SU-DHL-6 (cell line): ENCODE data around the gene ADGRG7.

ENCODE experiments used
- H2AFZ ChIP-seq: fragments of 200-600 bp; sonication (generic); 2 replicates; pipeline ENCODE4 v1.6.1; 2014; ENCODE audit warnings: low read depth, mild to moderate bottlenecking, moderate library complexity, mixed read lengths, antibody characterized with exemption, low read length; ENCODE audit not compliant: severe bottlenecking
- H3F3A ChIP-seq: fragments of 200-600 bp; shearing (Covaris generic); 2 replicates; pipeline ENCODE4 v1.6.0; 2016; ENCODE audit warnings: antibody characterized with exemption, mild to moderate bottlenecking; ENCODE audit not compliant: insufficient read depth
- H3K27ac ChIP-seq: fragments of 200-600 bp; sonication (generic); 2 replicates; pipeline ENCODE4 v1.5.1; 2016; ENCODE audit warnings: low read depth, mild to moderate bottlenecking, low read length, moderate library complexity, mixed read lengths
- H3K27me3 ChIP-seq: fragments of 200-600 bp; sonication (generic), shearing (Covaris generic); 2 replicates; pipeline ENCODE4 v1.6.0; 2014; ENCODE audit warnings: mild to moderate bottlenecking, low read length
- H3K36me3 ChIP-seq: fragments of 200-600 bp; sonication (generic); 2 replicates; pipeline ENCODE4 v1.6.1; 2014; ENCODE audit warnings: mild to moderate bottlenecking, low read length, mixed read lengths
- H3K4me2 ChIP-seq: fragments of 300-600, 200-600 bp; shearing (Covaris generic), sonication (generic); 2 replicates; pipeline ENCODE4 v1.6.0; 2014; ENCODE audit warnings: low read length, low read depth, mild to moderate bottlenecking; ENCODE audit not compliant: poor library complexity, severe bottlenecking
- H3K4me3 ChIP-seq: fragments of 200-600 bp; sonication (generic); 2 replicates; pipeline ENCODE4 v1.5.1; 2014; ENCODE audit warnings: antibody characterized with exemption, low read length, mild to moderate bottlenecking, mixed read lengths; ENCODE audit not compliant: insufficient read depth, poor library complexity, severe bottlenecking
- H3K79me2 ChIP-seq: fragments of 200-600 bp; sonication (generic); 2 replicates; pipeline ENCODE4 v1.6.1; 2014; ENCODE audit warnings: mild to moderate bottlenecking, low read length, moderate library complexity; ENCODE audit not compliant: insufficient read depth
- H3K9ac ChIP-seq: fragments of 200-600 bp; sonication (generic); 2 replicates; pipeline ENCODE4 v1.7.0; 2014; ENCODE audit warnings: mild to moderate bottlenecking, low read length
- H3K9me2 ChIP-seq: fragments of 200-600 bp; sonication (generic); replicated peaks from 2 replicates; pipeline ENCODE4 v1.6.1; 2014; ENCODE audit warnings: low read length; ENCODE audit not compliant: insufficient read depth
- H3K9me3 ChIP-seq: fragments of 200-600 bp; sonication (generic); 2 replicates; pipeline ENCODE4 v1.6.1; 2014; ENCODE audit warnings: low read length, mixed read lengths; ENCODE audit not compliant: insufficient read depth
- H4K20me1 ChIP-seq: fragments of 200-600 bp; sonication (generic); 2 replicates; pipeline ENCODE4 v1.6.1; 2014; ENCODE audit warnings: low read depth, mild to moderate bottlenecking, antibody characterized with exemption, low read length, moderate library complexity, mixed read lengths
- CTCF ChIP-seq: fragments of 200-600 bp; sonication (generic); IDR thresholded peaks from one replicate; pipeline ENCODE4 v1.5.1; 2017; ENCODE audit warnings: antibody characterized with exemption, mild to moderate bottlenecking, low read length, moderate library complexity; ENCODE audit not compliant: insufficient read depth, poor library complexity, severe bottlenecking
- EZH2phosphoT487 ChIP-seq: fragments of 200-600 bp; sonication (generic), shearing (Covaris generic); conservative IDR thresholded peaks from 2 replicates; pipeline ENCODE4 v1.6.1; 2018; ENCODE audit warnings: mild to moderate bottlenecking, antibody characterized with exemption, low read length, moderate library complexity, mixed read lengths

Gene ADGRG7

GRCh38 chr3:100720426-100720825 is 111.0 kb downstream of the ADGRG7 start:
- Histone ChIP-seq H3K27ac (no peak overlapping the region), H3K9me3 (no peaks in the 10 kb centered on the region), H3K4me3 (no peak overlapping the region), H3K4me2 (no peak overlapping the region), H3F3A (peaks cover 3% of the 10 kb centered on the region; the same call in 1 of the 2 replicates), H3K36me3 (peaks cover 50% of the 10 kb centered on the region), H3K27me3 (no peaks in the 10 kb centered on the region), H3K9ac (no peak overlapping the region), H4K20me1 (peaks cover 16% of the 10 kb centered on the region; the same call in 1 of the 2 replicates), H3K9me2 (no peaks in the 10 kb centered on the region), H2AFZ (no peak overlapping the region), H3K79me2 (peaks cover 58% of the 10 kb centered on the region)
- no peak for TF ChIP-seq EZH2phosphoT487
- no peak for TF ChIP-seq CTCF

GRCh38 chr3:100725935-100726513 is 116.6 kb downstream of the ADGRG7 start:
- Histone ChIP-seq H3K36me3 (peaks cover 40% of the 10 kb centered on the region), H4K20me1 (no peaks in the 10 kb centered on the region), H3K27me3 (no peaks in the 10 kb centered on the region), H2AFZ (no peak overlapping the region), H3K9ac (no peak overlapping the region), H3F3A (peaks cover 11% of the 10 kb centered on the region; the same call in 1 of the 2 replicates), H3K4me2 (no peak overlapping the region), H3K27ac (no peak overlapping the region), H3K9me3 (no peaks in the 10 kb centered on the region), H3K79me2 (peaks cover 6% of the 10 kb centered on the region; the same call in 1 of the 2 replicates), H3K9me2 (no peaks in the 10 kb centered on the region), H3K4me3 (no peak overlapping the region)
- TF ChIP-seq CTCF (no peak), EZH2phosphoT487 (no peak)

DNA sequence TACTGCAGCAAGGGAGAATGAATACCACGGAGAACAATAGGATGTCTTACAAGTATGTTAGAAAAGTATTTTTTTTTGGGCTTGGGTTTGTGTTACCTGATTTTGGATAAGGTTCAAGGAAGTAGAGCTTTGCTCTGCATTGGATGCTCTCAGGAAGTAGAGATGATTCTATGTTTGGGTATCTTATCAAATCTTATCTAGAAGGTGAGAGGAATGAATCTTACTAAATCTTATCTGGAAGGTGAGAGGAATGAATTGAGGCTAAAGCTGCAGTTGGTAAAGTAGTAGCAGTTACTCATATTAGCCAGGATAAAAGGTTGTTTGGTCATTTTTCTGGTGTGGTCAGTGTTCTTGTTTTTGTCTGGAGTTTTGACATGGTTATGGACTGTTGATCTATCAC is 117.3 kb downstream of the ADGRG7 start:
- Histone ChIP-seq H3K4me2 (no peak overlapping the region), H3K9me2 (no peaks in the 10 kb centered on the region), H3K4me3 (no peak overlapping the region), H3K27ac (no peak overlapping the region), H3K27me3 (no peaks in the 10 kb centered on the region), H3K9me3 (no peaks in the 10 kb centered on the region), H3K9ac (no peak overlapping the region), H2AFZ (no peak overlapping the region), H4K20me1 (no peaks in the 10 kb centered on the region), H3K79me2 (peaks cover 3% of the 10 kb centered on the region; the same call in 1 of the 2 replicates), H3K36me3 (peaks cover 34% of the 10 kb centered on the region), H3F3A (peaks cover 11% of the 10 kb centered on the region; the same call in 1 of the 2 replicates)
- TF ChIP-seq EZH2phosphoT487 = no peak
- no peak for TF ChIP-seq CTCF
